HG03025 (cell line): Measurements from ENCODE around the gene CXXC5.

ENCODE experiments used
- ATAC-seq: cut with Tn5 transposase; IDR thresholded peaks from one replicate; pipeline ENCODE4 v1.9.1; 2021; ENCODE audit warnings: mild to moderate bottlenecking, moderate library complexity; ENCODE audit not compliant: unreplicated experiment, low FRiP score

The CXXC5 gene

GRCh38 chr5:139690803-139691629 lies 42.9 kb downstream of the CXXC5 start:
- no peak for ATAC-seq

GRCh38 chr5:139692148-139692547 lies 44.0 kb downstream of the CXXC5 start:
- no peak for ATAC-seq

GRCh38 chr5:139692679-139693308 lies 44.6 kb downstream of the CXXC5 start:
- no peak for ATAC-seq

- ATAC-seq: no peak
Observed at GRCh38 chr5:139693676-139694364, 45.7 kb downstream of the CXXC5 start.

- no peak for ATAC-seq
Observed at GRCh38 chr5:139694556-139695177, 46.5 kb downstream of the CXXC5 start.

- ATAC-seq: no peak
Observed at GRCh38 chr5:139695178-139695573, 47.0 kb downstream of the CXXC5 start.

GRCh38 chr5:139696167-139696893 lies 48.2 kb downstream of the CXXC5 start:
- no peak for ATAC-seq

- no peak for ATAC-seq
Observed at GRCh38 chr5:139696894-139697658, 48.9 kb downstream of the CXXC5 start.

- ATAC-seq: no peak
Observed at GRCh38 chr5:139698490-139699146, 50.5 kb downstream of the CXXC5 start.

GRCh38 chr5:139699351-139699750 lies 51.2 kb downstream of the CXXC5 start:
- no peak for ATAC-seq

- ATAC-seq: no peak
Observed at GRCh38 chr5:139700711-139701055, 52.5 kb downstream of the CXXC5 start.

GRCh38 chr5:139701056-139701741 lies 53.0 kb downstream of the CXXC5 start:
- ATAC-seq: no peak

GRCh38 chr5:139702548-139702947 lies 54.4 kb downstream of the CXXC5 start:
- ATAC-seq: no peak

- no peak for ATAC-seq
Observed at GRCh38 chr5:139704748-139705147, 56.6 kb downstream of the CXXC5 start.

GRCh38 chr5:139705191-139705590 lies 57.0 kb downstream of the CXXC5 start:
- no peak for ATAC-seq

GRCh38 chr5:139705655-139706587 lies 57.8 kb downstream of the CXXC5 start:
- no peak for ATAC-seq

- ATAC-seq: no peak
Observed at GRCh38 chr5:139707445-139708003, 59.4 kb downstream of the CXXC5 start.
